CD4-positive, alpha-beta T cell treated with Interferon gamma for 1 hour (primary cell): ENCODE data around the gene CEP19.

Experiments used
- DNase-seq: peaks from one replicate; pipeline ENCODE4 v3.0.0-alpha.2; 2020

CEP19 gene

GRCh38 chr3:196707566-196707965 lies 4.5 kb downstream of the CEP19 start:
- no peak for DNase-seq

GRCh38 chr3:196706731-196707130 lies 5.3 kb downstream of the CEP19 start:
- no peak for DNase-seq

- DNase-seq = no peak
These were observed 5.7 kb downstream of the CEP19 start for GRCh38 chr3:196706327-196706726.

GRCh38 chr3:196700801-196701200 lies 11.2 kb downstream of the CEP19 start:
- no peak for DNase-seq

GRCh38 chr3:196699749-196700148 lies 12.3 kb downstream of the CEP19 start:
- DNase-seq = no peak

GRCh38 chr3:196697270-196697669 lies 14.8 kb downstream of the CEP19 start:
- no peak for DNase-seq

GRCh38 chr3:196695849-196696226 lies 16.2 kb downstream of the CEP19 start:
- no peak for DNase-seq

- peak; percentile 35 for DNase-seq
These were observed 16.9 kb downstream of the CEP19 start for GRCh38 chr3:196694941-196695848.

GRCh38 chr3:196694202-196694638 lies 17.8 kb downstream of the CEP19 start:
- peak; percentile 46 for DNase-seq

- DNase-seq = no peak
These were observed 20.7 kb downstream of the CEP19 start for GRCh38 chr3:196691386-196691785.

GRCh38 chr3:196689941-196690660 lies 21.9 kb downstream of the CEP19 start:
- no peak for DNase-seq

GRCh38 chr3:196688349-196688748 lies 23.7 kb downstream of the CEP19 start:
- DNase-seq = peak; percentile 49

GRCh38 chr3:196686436-196686835 lies 25.6 kb downstream of the CEP19 start:
- no peak for DNase-seq

GRCh38 chr3:196684548-196685407 lies 27.3 kb downstream of the CEP19 start:
- DNase-seq = peak; percentile 62

- no peak for DNase-seq
These were observed 34.1 kb downstream of the CEP19 start for GRCh38 chr3:196677931-196678330.

GRCh38 chr3:196677353-196677752 lies 34.7 kb downstream of the CEP19 start:
- DNase-seq = no peak

GRCh38 chr3:196673632-196674031 lies 38.4 kb downstream of the CEP19 start:
- DNase-seq = no peak

GRCh38 chr3:196670339-196670738 lies 41.7 kb downstream of the CEP19 start:
- DNase-seq = no peak

GRCh38 chr3:196667056-196667825 lies 44.8 kb downstream of the CEP19 start:
- DNase-seq = no peak

GRCh38 chr3:196666001-196666867 lies 45.8 kb downstream of the CEP19 start:
- DNase-seq = no peak
